Measurements from ENCODE around the gene BBS1.

GRCh38 chr11:66557733-66558326, 47.4 kb downstream of the BBS1 start:
- no peak for TF ChIP-seq ZNF639 (tag by site-specific recombination; IDR thresholded peaks at IDR 0.05)
- TF ChIP-seq ZNF785 (tag by site-specific recombination; IDR thresholded peaks at IDR 0.05), result no peak
- no peak for TF ChIP-seq ZNF248 (tag by site-specific recombination; IDR thresholded peaks at IDR 0.05)
- no peak for TF ChIP-seq REST (tag by site-specific recombination; IDR thresholded peaks at IDR 0.05)
- no peak for TF ChIP-seq ZNF449 (tag by site-specific recombination; IDR thresholded peaks at IDR 0.05)
- TF ChIP-seq PATZ1 (tag by site-specific recombination; IDR thresholded peaks at IDR 0.05), result no peak
- no peak for TF ChIP-seq ATF2 (tag by site-specific recombination; IDR thresholded peaks at IDR 0.05; ENCODE audit: low read depth)
- no peak for TF ChIP-seq CTCF (tag by site-specific recombination; IDR thresholded peaks at IDR 0.05)

Data from HEK293 (cell line).